Ovary (tissue), 9 donors: Measurements from ENCODE around the gene ALKAL2. TPM values are rescaled to one million over a fixed set of nuclear protein-coding genes. Genes with fewer than 3 reads are reported as not detected.
"Not testable (repeated sequence)": the region's sequence is repeated elsewhere in the genome, so short reads cannot be mapped to it uniquely, and the experiment has no call there.

Source experiments
- DNase-seq, 5 donors: peaks; one replicate each; pipeline ENCODE4 v3.0.0-alpha.2; 2019 to 2020
- H3K27ac ChIP-seq, 2 donors: fragments of 200-600 bp; one replicate each; pipeline versions ENCODE4 v1.5.1 to v1.8.0; 2019 to 2022
- H3K27me3 ChIP-seq: fragments of 200-600 bp; one replicate; pipeline ENCODE4 v1.8.0; 2022
- H3K36me3 ChIP-seq: fragments of 200-600 bp; sonication (generic); one replicate; pipeline ENCODE4 v1.5.1; 2019
- H3K4me1 ChIP-seq: one replicate; pipeline ENCODE4 v1.8.1; 2013; ENCODE audit warnings: mild to moderate bottlenecking, moderate library complexity; ENCODE audit not compliant: insufficient read depth
- H3K4me3 ChIP-seq: fragments of 200-600 bp; sonication (generic); one replicate; pipeline ENCODE4 v1.5.1; 2017
- H3K9me3 ChIP-seq, 2 donors: fragments of 200-600 bp in 1 of 2; sonication (generic) in 1 of 2; one replicate each; pipeline versions ENCODE4 v1.5.1 to v1.8.1; 2013 to 2019; ENCODE audit warnings: mild to moderate bottlenecking in 1 of 2, moderate library complexity in 1 of 2
- EP300 ChIP-seq: sonication (generic); formaldehyde crosslinking; IDR thresholded peaks from one replicate; pipeline ENCODE4 v1.6.1; 2017; ENCODE audit warnings: antibody characterized with exemption
- POLR2A ChIP-seq: fragments of 450-650 bp; IDR thresholded peaks from one replicate; pipeline ENCODE4 v1.6.1; 2017; ENCODE audit warnings: antibody characterized with exemption, mild to moderate bottlenecking, moderate library complexity
- WGBS, 3 donors: extraction: QIAGEN DNeasy Blood & Tissue Kit in 1 of 3; methylation state at CpG; one replicate each; pipeline versions ENCODE4 v1.1.5 to v1.1.7; 2013 to 2017; 5-methylcytosine and 5-hydroxymethylcytosine counted together
- intact Hi-C, 4 donors: fragments of 100-400 bp; cut with DNase I; formaldehyde crosslinking; loops; one replicate each; pipeline versions ENCODE4 v1.11.0 to v1.15.1; 2022 to 2023
- polyA plus RNA-seq, 2 donors: library from polyadenylated mRNA; stranded (reverse); fragments of 200-250 nt in 1 of 2; fragments of 350-450 nt in 1 of 2; fragmentation: Illumina TruSeq in 1 of 2; extraction: RNeasy Lipid Tissue Mini Kit (QIAGEN cat#74804) in 1 of 2; gene quantifications; one replicate each; pipeline ENCODE4 v1.2.3, GENCODE V29; 2013 to 2014
- total RNA-seq, 7 donors: library from RNA; depleted of rRNA in 2 of 7; stranded (reverse); fragments of >200 nt in 2 of 7; fragmentation: NEBNext Ultra II Directional in 3 of 7; extraction: Animal tissue kit (Norgen Biotek cat#: 25700) in 3 of 7; gene quantifications; one replicate each; pipeline versions ENCODE4 v1.1.0 to v1.2.4, GENCODE V29; 2016 to 2023
- TF ChIP-seq, protein P1 (sequence below), 3 donors: fragments of 450-650 bp in 2 of 3; fragments of 200-600 bp in 1 of 3; IDR thresholded peaks; one replicate each; pipeline versions ENCODE4 v1.5.1 to v1.8.0; 2016 to 2022; ENCODE audit warnings: antibody characterized with exemption in 3 of 3, mild to moderate bottlenecking in 1 of 3
- donor health status: DM: no; HTN: no; CAD: no; lungs with moderate emphysema.
- donor health status: DM: no; HTN: no; CAD: no.
- donor health status: Bipolar disorder and iron deficiency.
- donor health status: DM: yes; HTN: yes; CAD: no.
- donor health status: DM: no; HTN: no; CAD: no.
- donor health status: DM: yes; HTN: yes; CAD: no.

The ALKAL2 gene
- total and polyA plus RNA-seq, 9 donors: 9.6 to 259 (median 57.1) TPM

DNA sequence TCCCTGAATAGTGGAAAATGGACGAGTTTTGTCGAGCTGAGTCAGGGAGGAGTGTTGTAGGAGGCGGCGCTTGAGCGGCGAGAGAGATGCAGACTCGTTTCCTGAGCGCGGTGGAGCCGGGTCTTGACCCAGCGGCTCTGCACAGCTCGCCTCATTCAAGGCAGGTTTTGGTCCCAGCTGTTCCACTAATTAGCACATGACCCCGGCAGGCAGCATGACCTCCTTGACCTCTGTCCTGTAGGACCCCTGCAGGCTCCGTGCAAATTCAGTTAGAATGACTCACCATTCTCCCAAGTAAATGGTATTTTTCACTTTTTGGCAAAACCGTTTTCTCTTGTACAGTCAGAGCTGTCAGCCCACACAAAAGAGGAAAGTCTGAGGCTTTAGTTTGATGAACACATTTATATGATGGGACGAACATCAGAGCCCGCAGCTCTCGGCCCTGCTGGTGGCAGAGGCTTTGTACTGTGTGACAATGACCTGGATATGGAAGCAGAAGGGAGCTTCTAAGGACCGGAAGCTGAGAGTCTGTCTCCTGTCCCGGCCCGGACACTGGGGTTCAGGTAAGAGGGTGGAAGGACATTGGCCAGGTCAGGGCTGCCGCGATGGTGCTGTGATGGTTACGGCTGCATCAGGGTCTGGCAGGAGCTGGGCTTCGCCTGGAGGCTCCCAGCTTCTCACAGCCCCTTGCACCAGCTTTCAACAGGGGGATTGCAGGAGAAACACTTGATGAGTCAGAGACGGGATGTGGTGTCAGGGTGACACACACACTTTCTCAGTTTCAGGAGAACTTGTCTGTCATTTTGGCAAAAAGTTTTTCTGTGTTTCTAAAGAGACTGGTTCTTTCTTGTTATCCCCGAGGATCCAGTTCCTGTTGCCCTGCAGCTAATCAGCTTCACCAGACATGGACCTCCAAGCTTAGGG, 29.9 kb upstream of the ALKAL2 start:
- 51 to 55% (median 53%) methylated on average over 27 of the region's 27 CpGs for WGBS, 3 donors
- H3K36me3 ChIP-seq: no peaks in the 10 kb centered on the region

GRCh38 chr2:316381-316780, 28.5 kb upstream of the ALKAL2 start:
- DNase-seq: no peak
- 89 to 94% (median 90%) methylated on average over 12 of the region's 12 CpGs for WGBS, 3 donors
- intact Hi-C loops: no loop called here
- H3K4me1 ChIP-seq: no peaks in the 10 kb centered on the region
- no peaks in the 10 kb centered on the region for H3K9me3 ChIP-seq
- H3K27ac ChIP-seq: no peak overlapping the region
- H3K4me3 ChIP-seq: no peak overlapping the region
- H3K27me3 ChIP-seq: no peaks in the 10 kb centered on the region
- TF ChIP-seq POLR2A (no peak), EP300 (no peak)
- TF ChIP-seq, protein P1, sequence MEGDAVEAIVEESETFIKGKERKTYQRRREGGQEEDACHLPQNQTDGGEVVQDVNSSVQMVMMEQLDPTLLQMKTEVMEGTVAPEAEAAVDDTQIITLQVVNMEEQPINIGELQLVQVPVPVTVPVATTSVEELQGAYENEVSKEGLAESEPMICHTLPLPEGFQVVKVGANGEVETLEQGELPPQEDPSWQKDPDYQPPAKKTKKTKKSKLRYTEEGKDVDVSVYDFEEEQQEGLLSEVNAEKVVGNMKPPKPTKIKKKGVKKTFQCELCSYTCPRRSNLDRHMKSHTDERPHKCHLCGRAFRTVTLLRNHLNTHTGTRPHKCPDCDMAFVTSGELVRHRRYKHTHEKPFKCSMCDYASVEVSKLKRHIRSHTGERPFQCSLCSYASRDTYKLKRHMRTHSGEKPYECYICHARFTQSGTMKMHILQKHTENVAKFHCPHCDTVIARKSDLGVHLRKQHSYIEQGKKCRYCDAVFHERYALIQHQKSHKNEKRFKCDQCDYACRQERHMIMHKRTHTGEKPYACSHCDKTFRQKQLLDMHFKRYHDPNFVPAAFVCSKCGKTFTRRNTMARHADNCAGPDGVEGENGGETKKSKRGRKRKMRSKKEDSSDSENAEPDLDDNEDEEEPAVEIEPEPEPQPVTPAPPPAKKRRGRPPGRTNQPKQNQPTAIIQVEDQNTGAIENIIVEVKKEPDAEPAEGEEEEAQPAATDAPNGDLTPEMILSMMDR (IDR thresholded peaks at IDR 0.05): no peak
- H3K36me3 ChIP-seq: no peaks in the 10 kb centered on the region

More for the DNA sequence above, 29.9 kb upstream of the ALKAL2 start:
- Histone ChIP-seq H3K4me3 (no peak overlapping the region), H3K4me1 (no peaks in the 10 kb centered on the region), H3K9me3 (no peaks in the 10 kb centered on the region), H3K27ac (no peak overlapping the region), H3K27me3 (no peaks in the 10 kb centered on the region)
- intact Hi-C loops: no loop called here
- no peak for DNase-seq
- TF ChIP-seq POLR2A: no peak
- TF ChIP-seq EP300: no peak
- TF ChIP-seq, protein P1 (IDR thresholded peaks at IDR 0.05): no peak

DNA sequence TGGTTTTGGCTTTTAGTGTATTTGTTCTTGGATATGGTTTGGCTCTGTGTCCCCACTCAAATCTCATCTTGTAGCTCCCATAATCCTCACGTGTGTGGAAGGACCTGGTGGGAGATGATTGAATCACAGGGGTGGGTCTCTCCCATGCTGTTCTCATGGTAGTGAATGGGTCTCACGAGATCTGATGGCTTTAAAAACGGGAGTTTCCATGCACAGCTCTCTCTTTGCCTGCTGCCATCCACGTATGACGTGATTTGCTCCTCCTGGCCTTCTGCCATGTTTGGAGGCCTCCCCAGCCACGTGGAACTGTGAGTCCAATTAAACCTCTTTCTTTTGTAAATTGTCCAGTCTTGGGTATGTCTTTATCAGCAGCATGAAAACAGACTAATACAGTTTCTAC, 28.0 kb upstream of the ALKAL2 start:
- WGBS, 3 donors: 40 to 43% (median 41%) methylated on average over 6 of the region's 6 CpGs
- H3K4me1 ChIP-seq, H3K36me3 ChIP-seq, H3K27ac ChIP-seq, H3K9me3 ChIP-seq, H3K27me3 ChIP-seq, intact Hi-C loops, DNase-seq, H3K4me3 ChIP-seq: not testable (repeated sequence)

DNA sequence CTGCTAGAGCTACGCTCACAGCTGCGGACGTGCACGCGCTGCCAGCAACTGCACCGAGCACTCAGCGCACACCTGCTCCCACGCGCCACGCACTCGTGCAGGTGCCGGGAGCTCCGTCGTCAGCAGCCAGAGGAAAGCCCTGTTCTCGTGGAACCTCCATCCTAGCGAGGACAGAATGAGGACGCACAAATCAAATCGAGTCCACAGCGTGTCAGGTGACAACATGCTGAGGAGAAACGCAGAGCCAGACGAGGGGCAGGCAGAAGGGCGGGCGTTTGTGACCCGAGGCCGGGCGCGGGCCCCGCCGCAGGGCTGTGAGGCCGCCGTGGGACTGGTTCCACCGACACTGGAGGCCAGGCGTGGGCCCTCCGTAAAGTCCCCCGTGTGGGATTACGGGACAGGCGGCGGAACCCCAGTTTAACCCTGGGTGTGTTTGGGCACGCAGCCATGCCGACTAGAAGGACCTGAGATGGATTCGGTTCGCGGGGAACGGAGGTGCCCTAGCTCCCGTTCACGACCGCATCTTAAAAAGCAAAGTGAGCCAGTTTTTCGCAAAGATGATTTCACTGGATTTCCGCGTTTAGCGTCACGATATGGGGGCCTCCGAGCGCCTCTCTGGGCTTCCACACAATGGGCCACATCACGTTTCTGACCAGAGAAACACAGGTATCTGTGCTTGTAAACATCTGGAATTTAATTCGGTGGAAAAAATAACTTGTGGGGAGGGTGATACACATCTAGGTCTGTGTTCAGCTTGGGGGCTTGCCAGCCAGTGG, 26.9 kb upstream of the ALKAL2 start:
- TF ChIP-seq EP300 (no peak), POLR2A (no peak)
- TF ChIP-seq, protein P1 (IDR thresholded peaks at IDR 0.05): no peak
- WGBS, 3 donors: 91% methylated on average over 56 of the region's 56 CpGs
- no peaks in the 10 kb centered on the region for H3K4me1 ChIP-seq
- H3K9me3 ChIP-seq: no peaks in the 10 kb centered on the region
- H3K27ac ChIP-seq: no peak overlapping the region
- no peaks in the 10 kb centered on the region for H3K36me3 ChIP-seq
- intact Hi-C loops: no loop called here
- H3K4me3 ChIP-seq: no peak overlapping the region
- H3K27me3 ChIP-seq: no peaks in the 10 kb centered on the region
- no peak for DNase-seq
